ENCODE data around the gene DOK5.
"Not testable (repeated sequence)": the region's sequence is repeated elsewhere in the genome, so short reads cannot be mapped to it uniquely, and the experiment has no call there.

Gene DOK5

GRCh38 chr20:54435015-54435414 lies 40.4 kb upstream of the DOK5 start:
- DNase-seq (ENCODE audit: low read depth) = no peak
- no peak overlapping the region for H3K4me3 ChIP-seq (ENCODE audit: control insufficient read depth, low read depth, low read length)
- no peak for TF ChIP-seq CTCF (IDR thresholded peaks at IDR 0.05; ENCODE audit: control insufficient read depth, insufficient read depth, low read depth, low read length, missing control alignments)

GRCh38 chr20:54436410-54436809 lies 39.0 kb upstream of the DOK5 start:
- not testable (repeated sequence) for H3K4me3 ChIP-seq (ENCODE audit: control insufficient read depth, low read depth, low read length)

GRCh38 chr20:54438166-54438565 lies 37.2 kb upstream of the DOK5 start:
- no peak for DNase-seq (ENCODE audit: low read depth)
- H3K4me3 ChIP-seq (ENCODE audit: control insufficient read depth, low read depth, low read length) = no peak overlapping the region
- TF ChIP-seq CTCF (IDR thresholded peaks at IDR 0.05; ENCODE audit: control insufficient read depth, insufficient read depth, low read depth, low read length, missing control alignments) = no peak

More at GRCh38 chr20:54436410-54436809, 39.0 kb upstream of the DOK5 start:
- DNase-seq (ENCODE audit: low read depth) = not testable (repeated sequence)

DNA sequence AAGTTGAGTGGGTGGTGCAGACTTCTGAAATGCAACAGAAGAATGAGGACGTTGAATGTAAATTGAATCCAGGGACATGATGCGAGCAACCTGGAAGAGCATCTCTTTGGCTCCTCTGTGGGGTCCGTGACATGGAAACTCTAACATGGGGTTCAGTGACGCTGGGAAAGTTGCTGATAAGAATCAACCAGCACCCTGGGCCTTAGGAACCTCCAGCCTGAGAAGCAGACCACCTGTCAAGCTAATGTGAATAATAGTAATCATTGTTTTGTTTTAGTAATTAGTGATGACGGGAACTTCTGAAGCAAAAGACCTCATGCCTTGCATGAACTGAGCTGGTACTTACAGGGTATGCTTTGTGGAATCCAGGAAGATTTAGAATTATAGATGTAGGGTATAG lies 25.2 kb upstream of the DOK5 start:
- TF ChIP-seq CTCF (IDR thresholded peaks at IDR 0.05; ENCODE audit: control insufficient read depth, insufficient read depth, low read depth, low read length, missing control alignments) = no peak
- no peak overlapping the region for H3K4me3 ChIP-seq (ENCODE audit: control insufficient read depth, low read depth, low read length)
- no peak for DNase-seq (ENCODE audit: low read depth)

DNA sequence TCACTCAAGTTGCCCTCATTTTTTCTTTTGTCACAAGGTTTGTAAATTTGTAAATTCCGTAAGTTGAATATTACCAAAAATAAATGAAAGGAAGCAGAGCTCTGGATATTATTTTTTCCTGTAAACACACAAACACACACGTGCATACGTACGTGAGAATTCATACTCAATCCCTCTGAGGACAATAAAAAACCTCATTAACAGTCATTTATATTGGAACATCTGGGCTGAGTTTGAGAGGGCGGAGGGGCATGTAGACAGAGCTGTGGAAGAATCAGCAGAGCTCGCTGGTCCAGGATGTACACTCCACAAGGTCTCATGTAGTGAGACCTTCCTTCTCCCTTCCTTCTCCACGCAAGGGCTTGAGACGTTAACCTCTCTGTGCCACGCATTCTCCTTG lies 24.2 kb upstream of the DOK5 start:
- TF ChIP-seq CTCF (IDR thresholded peaks at IDR 0.05; ENCODE audit: control insufficient read depth, insufficient read depth, low read depth, low read length, missing control alignments) = no peak
- no peak for DNase-seq (ENCODE audit: low read depth)
- H3K4me3 ChIP-seq (ENCODE audit: control insufficient read depth, low read depth, low read length) = no peak overlapping the region

DNA sequence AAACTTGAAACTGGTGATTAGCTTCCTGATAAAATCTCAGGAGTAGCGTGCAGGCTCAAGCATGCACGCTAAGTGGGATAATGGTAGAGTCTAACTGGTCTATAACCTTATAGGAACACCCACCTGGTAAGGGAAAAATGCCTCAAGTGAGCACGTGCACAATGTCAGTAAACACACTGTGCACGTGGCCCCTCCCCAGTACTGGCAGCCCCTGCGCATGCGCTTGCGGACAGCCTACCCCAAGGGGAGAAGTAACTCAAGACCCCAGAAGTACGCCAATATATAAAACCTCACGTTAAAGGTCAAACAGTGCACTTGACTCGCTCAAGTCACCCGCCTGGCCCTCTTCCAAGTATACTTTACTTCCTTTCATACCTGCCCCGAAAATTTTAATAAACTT lies 23.1 kb upstream of the DOK5 start:
- TF ChIP-seq CTCF (IDR thresholded peaks at IDR 0.05; ENCODE audit: control insufficient read depth, insufficient read depth, low read depth, low read length, missing control alignments) = no peak

GRCh38 chr20:54454982-54455381 lies 20.4 kb upstream of the DOK5 start:
- no peak overlapping the region for H3K4me3 ChIP-seq (ENCODE audit: control insufficient read depth, low read depth, low read length)
- no peak for TF ChIP-seq CTCF (IDR thresholded peaks at IDR 0.05; ENCODE audit: control insufficient read depth, insufficient read depth, low read depth, low read length, missing control alignments)
- no peak for DNase-seq (ENCODE audit: low read depth)

More for the DNA sequence above, 23.1 kb upstream of the DOK5 start:
- no peak overlapping the region for H3K4me3 ChIP-seq (ENCODE audit: control insufficient read depth, low read depth, low read length)
- no peak for DNase-seq (ENCODE audit: low read depth)

Data from AG09309 (cell line).